Smooth muscle cell (in vitro differentiated cells): ENCODE results near the gene FOXA3. TPM values are rescaled to one million over a fixed set of nuclear protein-coding genes. Genes with fewer than 3 reads are reported as not detected.

Experiments
- DNase-seq: peaks from one replicate; lab custom pipeline; 2025; ENCODE audit not compliant: unreplicated experiment; lab: John Stamatoyannopoulos, UW
- H2AFZ ChIP-seq: fragments of 200-600 bp; sonication (generic); 2 replicates; pipeline ENCODE4 v1.6.0; 2016; ENCODE audit warnings: antibody characterized with exemption, low read depth, mild to moderate bottlenecking
- H3F3A ChIP-seq: fragments of 200-600 bp; sonication (generic); 2 replicates; pipeline ENCODE4 v1.6.0; 2017; ENCODE audit warnings: antibody characterized with exemption, low read depth
- H3K27ac ChIP-seq: fragments of 200-600 bp; sonication (generic); 2 replicates; pipeline ENCODE4 v1.5.1; 2016; ENCODE audit warnings: low read depth, mild to moderate bottlenecking
- H3K27me3 ChIP-seq: fragments of 200-600 bp; sonication (generic); 2 replicates; pipeline ENCODE4 v1.6.1; 2016; ENCODE audit warnings: low read depth, mild to moderate bottlenecking
- H3K36me3 ChIP-seq: fragments of 200-600 bp; sonication (generic); 2 replicates; pipeline ENCODE4 v1.5.1; 2016; ENCODE audit warnings: low read depth
- H3K4me1 ChIP-seq: fragments of 200-600 bp; sonication (generic); 2 replicates; pipeline ENCODE4 v1.5.1; 2016; ENCODE audit warnings: low read depth
- H3K4me2 ChIP-seq: fragments of 200-600 bp; sonication (generic); 2 replicates; pipeline ENCODE4 v1.6.0; 2016; ENCODE audit warnings: mild to moderate bottlenecking
- H3K4me3 ChIP-seq: fragments of 200-600 bp; sonication (generic); 2 replicates; pipeline ENCODE4 v1.5.1; 2016; ENCODE audit warnings: mild to moderate bottlenecking
- H3K79me2 ChIP-seq: fragments of 200-600 bp; sonication (generic); 2 replicates; pipeline ENCODE4 v1.6.0; 2016; ENCODE audit warnings: low read depth, mild to moderate bottlenecking
- H3K9ac ChIP-seq: fragments of 200-600 bp; sonication (generic); 2 replicates; pipeline ENCODE4 v1.6.0; 2016; ENCODE audit warnings: low read depth
- H3K9me3 ChIP-seq: fragments of 200-600 bp; sonication (generic); replicated peaks from 2 replicates; pipeline ENCODE4 v1.5.1; 2016; ENCODE audit warnings: low read depth
- H4K20me1 ChIP-seq: fragments of 200-600 bp; sonication (generic); 2 replicates; pipeline ENCODE4 v1.6.0; 2016; ENCODE audit warnings: low read depth
- CTCF ChIP-seq: fragments of 200-600 bp; sonication (generic); IDR thresholded peaks from 2 replicates; pipeline ENCODE4 v1.5.1; 2017; ENCODE audit warnings: borderline replicate concordance, mild to moderate bottlenecking, antibody characterized with exemption; ENCODE audit not compliant: insufficient read depth, poor library complexity, severe bottlenecking
- WGBS: methylation state at CpG from one replicate; pipeline ENCODE4 v1.1.7; 2016; ENCODE audit warnings: low lambda C conversion rate; 5-methylcytosine and 5-hydroxymethylcytosine counted together
- polyA plus RNA-seq: library from polyadenylated mRNA; unstranded; fragments of >200 nt; fragmentation: Nextera tagmentation; extraction: Ambion mirVana; gene quantifications from 2 replicates; pipeline ENCODE4 v1.2.1, GENCODE V29; 2016
- total RNA-seq: library from RNA; depleted of rRNA; stranded (reverse); fragments of >200 nt; gene quantifications from 2 replicates; pipeline ENCODE4 v1.2.3, GENCODE V29; 2014

The FOXA3 gene
- total and polyA plus RNA-seq, 2 experiments from 2014 or later = 0.50 to 0.76 TPM

GRCh38 chr19:45887200-45887710, 23.1 kb downstream of the FOXA3 start:
- WGBS = 50% methylated on average over 10 of the region's 10 CpGs
- H3K4me2 ChIP-seq = peak overlapping the region; percentile 89
- no peak for TF ChIP-seq CTCF
- no peak for DNase-seq
- peaks cover 8% of the 10 kb centered on the region for H3F3A ChIP-seq
- H3K27ac ChIP-seq = peak overlapping the region; percentile 97
- H4K20me1 ChIP-seq = peaks cover 23% of the 10 kb centered on the region
- no peaks in the 10 kb centered on the region for H3K36me3 ChIP-seq
- peak overlapping the region; percentile 67 for H3K4me3 ChIP-seq
- H3K9ac ChIP-seq = peak overlapping the region; percentile 97
- H3K79me2 ChIP-seq = peaks cover 18% of the 10 kb centered on the region
- no peaks in the 10 kb centered on the region for H3K27me3 ChIP-seq
- H2AFZ ChIP-seq = peak overlapping the region; percentile 95
- H3K9me3 ChIP-seq = no peaks in the 10 kb centered on the region
- H3K4me1 ChIP-seq = peaks cover 19% of the 10 kb centered on the region

- Histone ChIP-seq H3K9ac (no peak overlapping the region), H3K4me2 (no peak overlapping the region), H3F3A (peaks cover 8% of the 10 kb centered on the region), H4K20me1 (peaks cover 11% of the 10 kb centered on the region), H3K9me3 (no peaks in the 10 kb centered on the region), H3K79me2 (peaks cover 10% of the 10 kb centered on the region), H3K36me3 (no peaks in the 10 kb centered on the region), H2AFZ (no peak overlapping the region), H3K4me3 (no peak overlapping the region), H3K27me3 (no peaks in the 10 kb centered on the region), H3K27ac (no peak overlapping the region), H3K4me1 (peaks cover 10% of the 10 kb centered on the region)
- no peak for DNase-seq
- TF ChIP-seq CTCF = no peak
- WGBS = 83% methylated on average over 6 of the region's 6 CpGs
These were observed 25.2 kb downstream of the FOXA3 start for GRCh38 chr19:45889210-45889885.

- Histone ChIP-seq H3K4me3 (no peak overlapping the region), H3K4me1 (peaks cover 5% of the 10 kb centered on the region)
- WGBS = 98% methylated on average over 10 of the region's 17 CpGs
These were observed 26.8 kb downstream of the FOXA3 start for GRCh38 chr19:45890877-45891276.

More at GRCh38 chr19:45890877-45891276, 26.8 kb downstream of the FOXA3 start:
- Histone ChIP-seq H3K4me2 (no peak overlapping the region), H3K36me3 (no peaks in the 10 kb centered on the region), H3K79me2 (no peaks in the 10 kb centered on the region), H3K9me3 (no peaks in the 10 kb centered on the region), H3K9ac (no peak overlapping the region), H2AFZ (no peak overlapping the region), H4K20me1 (no peaks in the 10 kb centered on the region), H3K27me3 (no peaks in the 10 kb centered on the region), H3F3A (peaks cover 8% of the 10 kb centered on the region), H3K27ac (no peak overlapping the region)
- no peak for DNase-seq
- TF ChIP-seq CTCF = no peak
